ENCODE measurements around the gene MBNL2. TPM values are rescaled to one million over a fixed set of nuclear protein-coding genes. Genes with fewer than 3 reads are reported as not detected.

Gene MBNL2
- total and polyA plus RNA-seq, 2 of the 4 experiments (the other 2 are of a cell fraction), result 26.9 to 103 TPM

DNA sequence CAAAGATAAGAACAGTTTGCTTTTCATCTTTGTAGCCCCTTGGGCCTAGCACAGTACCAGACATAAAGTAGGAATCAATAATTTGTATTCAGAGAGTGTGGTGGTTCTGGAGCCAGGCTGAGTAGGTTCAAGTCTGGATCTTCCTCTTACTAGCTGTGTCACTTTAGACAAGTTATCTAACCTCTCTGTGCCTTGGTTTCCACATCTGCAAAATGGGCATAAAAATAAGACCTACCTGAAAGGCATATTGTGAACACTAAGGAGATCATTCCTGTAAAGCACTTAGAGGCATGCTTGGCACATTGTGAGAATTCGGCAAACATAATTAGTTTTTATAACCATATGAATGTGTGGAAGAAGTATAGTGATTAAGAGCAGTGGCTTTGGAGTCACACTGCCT, 95.8 kb downstream of the MBNL2 start:
- Histone ChIP-seq H3K4me1 (ENCODE audit: control insufficient read depth, insufficient read depth, low read length) (peaks cover 32% of the 10 kb centered on the region), H4K20me1 (ENCODE audit: insufficient read depth, low read length) (peaks cover 46% of the 10 kb centered on the region), H3K9ac (ENCODE audit: low read depth, low read length) (no peak overlapping the region), H4K5ac (ENCODE audit: low read depth, low read length) (no peak overlapping the region), H3K79me1 (ENCODE audit: low read depth in 1 of 2, low read length in 2 of 2) (peaks cover 58 to 84% of the 10 kb centered on the region in 2 experiments), H3K4me2 (ENCODE audit: low read depth, low read length) (no peak overlapping the region), H2BK120ac (ENCODE audit: low read depth, low read length) (peak overlapping the region; percentile 16; the same call in 1 of the 2 replicates), H4K8ac (ENCODE audit: low read depth in 2 of 2, low read length in 2 of 2) (no peak overlapping the region), H3K56ac (ENCODE audit: extremely low read depth, insufficient read depth, low read length) (no peak overlapping the region), H2AK9ac (replicated peaks; ENCODE audit: low read depth, low read length, poor library complexity) (no peak overlapping the region), H3K23ac (ENCODE audit: low read depth, low read length) (peak overlapping the region; percentile 17; the same call in 1 of the 2 replicates), H2BK20ac (ENCODE audit: low read depth, low read length) (no peak overlapping the region), H2BK15ac (ENCODE audit: low read depth, low read length) (no peak overlapping the region), H2AK5ac (ENCODE audit: low read depth, low read length) (peak overlapping the region; percentile 18; the same call in 1 of the 2 replicates), H3K4ac (ENCODE audit: low read depth, low read length) (no peak overlapping the region; the same call in 1 of the 2 replicates), H3K9me3 (ENCODE audit: control insufficient read depth, insufficient read depth, low read length) (no peaks in the 10 kb centered on the region), H3K27ac (ENCODE audit: insufficient read depth, low read length) (no peak overlapping the region), H3K27me3 (ENCODE audit: control insufficient read depth, insufficient read depth, low read length) (no peaks in the 10 kb centered on the region), H2BK5ac (ENCODE audit: low read depth, low read length, poor library complexity, severe bottlenecking) (no peak overlapping the region), H3K18ac (ENCODE audit: low read depth, low read length) (peak overlapping the region; percentile 49; the same call in 1 of the 2 replicates), H3K36me3 (ENCODE audit: control insufficient read depth, insufficient read depth, low read length) (peaks cover 2% of the 10 kb centered on the region; the same call in 1 of the 2 replicates), H3K4me3 (ENCODE audit: insufficient read depth, low read depth, low read length) (no peak overlapping the region), H4K91ac (ENCODE audit: insufficient read depth, low read depth, low read length) (no peak overlapping the region), H3K9me1 (ENCODE audit: insufficient read depth, low read length) (peaks cover 41% of the 10 kb centered on the region), H3K14ac (replicated peaks; ENCODE audit: low read depth, low read length) (peak overlapping the region; percentile 77; the same call in 1 of the 2 replicates), H2AFZ (replicated peaks; ENCODE audit: low read length, poor library complexity) (no peak overlapping the region)
- no TSS peak for BruUV-seq (replicated peaks)
- WGBS, 2 experiments (ENCODE audit: extremely low coverage in 2 of 2, insufficient read length in 1 of 2), result no CpG with 5 or more reads among the region's 1 CpG
- intact Hi-C loops (cut with micrococcal nuclease) (no loop called here), in situ Hi-C loops (cut with MboI; ENCODE audit: low sequenced_read_pairs) (no loop called here), dilution Hi-C loops (cut with HindIII; ENCODE audit: low sequenced_read_pairs, unreplicated experiment) (no loop called here)
- TF ChIP-seq RAD21 (IDR thresholded peaks at IDR 0.05; ENCODE audit: low read length) (no peak), POLR2A (IDR thresholded peaks at IDR 0.05; ENCODE audit: low read depth, low read length) (no peak), SMC3 (IDR thresholded peaks at IDR 0.05; ENCODE audit: low read depth, low read length) (no peak), CHD1 (IDR thresholded peaks at IDR 0.05; ENCODE audit: low read depth, low read length) (no peak), MAFK (IDR thresholded peaks at IDR 0.05; ENCODE audit: low read depth, low read length) (no peak), MXI1 (IDR thresholded peaks at IDR 0.05; ENCODE audit: borderline replicate concordance, low read depth, low read length) (no peak), NFE2L2 (IDR thresholded peaks at IDR 0.05; ENCODE audit: low read depth, low read length) (no peak), FOS (IDR thresholded peaks at IDR 0.05; ENCODE audit: low read depth, low read length) (no peak), RFX5 (IDR thresholded peaks at IDR 0.05; ENCODE audit: low read depth, low read length) (no peak), BHLHE40 (IDR thresholded peaks at IDR 0.05; ENCODE audit: low read depth, low read length) (no peak)
- TF ChIP-seq, protein P1, sequence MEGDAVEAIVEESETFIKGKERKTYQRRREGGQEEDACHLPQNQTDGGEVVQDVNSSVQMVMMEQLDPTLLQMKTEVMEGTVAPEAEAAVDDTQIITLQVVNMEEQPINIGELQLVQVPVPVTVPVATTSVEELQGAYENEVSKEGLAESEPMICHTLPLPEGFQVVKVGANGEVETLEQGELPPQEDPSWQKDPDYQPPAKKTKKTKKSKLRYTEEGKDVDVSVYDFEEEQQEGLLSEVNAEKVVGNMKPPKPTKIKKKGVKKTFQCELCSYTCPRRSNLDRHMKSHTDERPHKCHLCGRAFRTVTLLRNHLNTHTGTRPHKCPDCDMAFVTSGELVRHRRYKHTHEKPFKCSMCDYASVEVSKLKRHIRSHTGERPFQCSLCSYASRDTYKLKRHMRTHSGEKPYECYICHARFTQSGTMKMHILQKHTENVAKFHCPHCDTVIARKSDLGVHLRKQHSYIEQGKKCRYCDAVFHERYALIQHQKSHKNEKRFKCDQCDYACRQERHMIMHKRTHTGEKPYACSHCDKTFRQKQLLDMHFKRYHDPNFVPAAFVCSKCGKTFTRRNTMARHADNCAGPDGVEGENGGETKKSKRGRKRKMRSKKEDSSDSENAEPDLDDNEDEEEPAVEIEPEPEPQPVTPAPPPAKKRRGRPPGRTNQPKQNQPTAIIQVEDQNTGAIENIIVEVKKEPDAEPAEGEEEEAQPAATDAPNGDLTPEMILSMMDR (conservative IDR thresholded peaks at IDR 0.05; ENCODE audit: low read depth, low read length), result no peak
- TF ChIP-seq, protein P2, sequence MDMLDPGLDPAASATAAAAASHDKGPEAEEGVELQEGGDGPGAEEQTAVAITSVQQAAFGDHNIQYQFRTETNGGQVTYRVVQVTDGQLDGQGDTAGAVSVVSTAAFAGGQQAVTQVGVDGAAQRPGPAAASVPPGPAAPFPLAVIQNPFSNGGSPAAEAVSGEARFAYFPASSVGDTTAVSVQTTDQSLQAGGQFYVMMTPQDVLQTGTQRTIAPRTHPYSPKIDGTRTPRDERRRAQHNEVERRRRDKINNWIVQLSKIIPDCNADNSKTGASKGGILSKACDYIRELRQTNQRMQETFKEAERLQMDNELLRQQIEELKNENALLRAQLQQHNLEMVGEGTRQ (IDR thresholded peaks at IDR 0.05; ENCODE audit: low read depth, low read length), result no peak
- TF ChIP-seq, protein P3, sequence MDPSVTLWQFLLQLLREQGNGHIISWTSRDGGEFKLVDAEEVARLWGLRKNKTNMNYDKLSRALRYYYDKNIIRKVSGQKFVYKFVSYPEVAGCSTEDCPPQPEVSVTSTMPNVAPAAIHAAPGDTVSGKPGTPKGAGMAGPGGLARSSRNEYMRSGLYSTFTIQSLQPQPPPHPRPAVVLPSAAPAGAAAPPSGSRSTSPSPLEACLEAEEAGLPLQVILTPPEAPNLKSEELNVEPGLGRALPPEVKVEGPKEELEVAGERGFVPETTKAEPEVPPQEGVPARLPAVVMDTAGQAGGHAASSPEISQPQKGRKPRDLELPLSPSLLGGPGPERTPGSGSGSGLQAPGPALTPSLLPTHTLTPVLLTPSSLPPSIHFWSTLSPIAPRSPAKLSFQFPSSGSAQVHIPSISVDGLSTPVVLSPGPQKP (IDR thresholded peaks at IDR 0.05; ENCODE audit: borderline replicate concordance, low read depth, low read length), result no peak
- POLR2A ChIA-PET (ENCODE audit: unreplicated experiment), result no interaction called here
- ATAC-seq (ENCODE audit: low read depth) (no peak), DNase-seq (no peak)
- CTCF ChIA-PET, result no interaction called here

Measured in IMR-90 (cell line).